Neural cell (in vitro differentiated cells): Measurements from ENCODE around the gene SEMA3F. TPM values are rescaled to one million over a fixed set of nuclear protein-coding genes. Genes with fewer than 3 reads are reported as not detected.

Source experiments
- H2AFZ ChIP-seq: fragments of 200-600, 300-800 bp; sonication (generic), shearing (Covaris generic); 2 replicates; pipeline ENCODE4 v1.6.0; 2014; ENCODE audit warnings: low read depth, mild to moderate bottlenecking, antibody characterized with exemption, low read length, moderate library complexity
- H3F3A ChIP-seq: fragments of 200-600 bp; shearing (Covaris generic); 2 replicates; pipeline ENCODE4 v1.6.1; 2016; ENCODE audit warnings: mild to moderate bottlenecking, moderate library complexity, mixed read lengths, antibody characterized with exemption, low read length; ENCODE audit not compliant: insufficient read depth, poor library complexity, severe bottlenecking
- H3K27ac ChIP-seq: fragments of 200-600, 300-800 bp; sonication (generic), shearing (Covaris generic); 2 replicates; pipeline ENCODE4 v1.5.1; 2014; ENCODE audit warnings: mild to moderate bottlenecking, low read length, moderate library complexity
- H3K27me3 ChIP-seq: fragments of 300-800, 200-600 bp; sonication (generic), shearing (Covaris generic); 2 replicates; pipeline ENCODE4 v1.6.0; 2014; ENCODE audit warnings: mild to moderate bottlenecking, low read depth, low read length, moderate library complexity; ENCODE audit not compliant: insufficient read depth
- H3K36me3 ChIP-seq: fragments of 300-800, 200-600 bp; sonication (generic), shearing (Covaris generic); 2 replicates; pipeline ENCODE4 v1.5.1; 2014; ENCODE audit warnings: mild to moderate bottlenecking, antibody characterized with exemption, low read length, moderate library complexity; ENCODE audit not compliant: insufficient read depth
- H3K4me2 ChIP-seq: fragments of 300-800, 200-600 bp; sonication (generic), shearing (Covaris generic); 2 replicates; pipeline ENCODE4 v1.6.0; 2014; ENCODE audit warnings: mild to moderate bottlenecking, low read length
- H3K4me3 ChIP-seq: fragments of 300-800, 200-600 bp; sonication (generic), shearing (Covaris generic); 2 replicates; pipeline ENCODE4 v1.5.1; 2014; ENCODE audit warnings: mild to moderate bottlenecking, low read length, moderate library complexity
- H3K79me2 ChIP-seq: fragments of 200-600 bp; shearing (Covaris generic); replicated peaks from 2 replicates; pipeline ENCODE4 v1.6.0; 2014; ENCODE audit warnings: mild to moderate bottlenecking, low read length, moderate library complexity; ENCODE audit not compliant: insufficient read depth
- H3K9ac ChIP-seq: fragments of 300-800, 200-600 bp; sonication (generic), shearing (Covaris generic); 2 replicates; pipeline ENCODE4 v1.6.1; 2016; ENCODE audit warnings: mild to moderate bottlenecking, low read length, mixed read lengths
- H3K9me2 ChIP-seq: fragments of 200-600 bp; shearing (Covaris generic); 2 replicates; pipeline ENCODE4 v1.6.1; 2016; ENCODE audit warnings: mild to moderate bottlenecking, low read length, mixed read lengths; ENCODE audit not compliant: insufficient read depth
- H3K9me3 ChIP-seq: fragments of 200-600, 300-800 bp; sonication (generic), shearing (Covaris generic); 2 replicates; pipeline ENCODE4 v1.6.1; 2016; ENCODE audit warnings: mild to moderate bottlenecking, mixed run types, low read length, moderate library complexity, mixed read lengths
- H4K20me1 ChIP-seq: fragments of 200-600 bp; shearing (Covaris generic); 2 replicates; pipeline ENCODE4 v1.6.1; 2016; ENCODE audit warnings: mild to moderate bottlenecking, mixed run types; ENCODE audit not compliant: insufficient read depth
- CTCF ChIP-seq: fragments of 450-650 bp; IDR thresholded peaks from 2 replicates; pipeline ENCODE4 v1.5.1; 2014; ENCODE audit warnings: antibody characterized with exemption, mild to moderate bottlenecking, moderate library complexity; ENCODE audit not compliant: poor library complexity, severe bottlenecking
- EP300 ChIP-seq: fragments of 450-650 bp; conservative IDR thresholded peaks from 2 replicates; pipeline ENCODE4 v1.6.1; 2014; ENCODE audit warnings: antibody characterized with exemption, mild to moderate bottlenecking, moderate library complexity; ENCODE audit not compliant: poor library complexity, severe bottlenecking
- EZH2 ChIP-seq: fragments of 200-600, 300-800 bp; shearing (Covaris generic), sonication (generic); IDR thresholded peaks from 2 replicates; pipeline ENCODE4 v1.6.1; 2014; ENCODE audit warnings: antibody characterized with exemption, low read length, borderline replicate concordance, mild to moderate bottlenecking; ENCODE audit not compliant: insufficient read depth, poor library complexity, severe bottlenecking
- MXI1 ChIP-seq: fragments of 450-650 bp; conservative IDR thresholded peaks from 2 replicates; pipeline ENCODE4 v1.6.1; 2014; ENCODE audit warnings: antibody characterized with exemption, mild to moderate bottlenecking; ENCODE audit not compliant: poor library complexity, severe bottlenecking
- POLR2AphosphoS5 ChIP-seq: IDR thresholded peaks from 2 replicates; pipeline ENCODE4 v1.6.1; 2012
- RAD21 ChIP-seq: fragments of 450-650 bp; conservative IDR thresholded peaks from 2 replicates; pipeline ENCODE4 v1.6.1; 2014; ENCODE audit warnings: antibody characterized with exemption, mild to moderate bottlenecking, moderate library complexity
- SMC3 ChIP-seq: fragments of 450-650 bp; conservative IDR thresholded peaks from 2 replicates; pipeline ENCODE4 v1.6.1; 2014; ENCODE audit warnings: antibody characterized with exemption, mild to moderate bottlenecking, moderate library complexity; ENCODE audit not compliant: poor library complexity
- TAF1 ChIP-seq: IDR thresholded peaks from 2 replicates; pipeline ENCODE4 v1.6.1; 2012; ENCODE audit warnings: low read depth
- polyA plus RNA-seq: library from polyadenylated mRNA; depleted of rRNA; stranded (reverse); fragments of >200 nt; gene quantifications from 2 replicates; pipeline ENCODE4 v1.2.3, GENCODE V29; 2014
- TF ChIP-seq, protein P1 (sequence below): IDR thresholded peaks from 2 replicates; pipeline ENCODE4 v1.6.1; 2012; ENCODE audit warnings: borderline replicate concordance

Gene SEMA3F
- polyA plus RNA-seq, 1 donor from 2014 or later: 17.0 TPM

- Histone ChIP-seq H3K4me3 (no peak overlapping the region), H3K9ac (no peak overlapping the region), H4K20me1 (no peaks in the 10 kb centered on the region), H3K4me2 (no peak overlapping the region), H3K9me2 (no peaks in the 10 kb centered on the region), H3K27ac (no peak overlapping the region), H3K9me3 (no peaks in the 10 kb centered on the region), H3F3A (no peaks in the 10 kb centered on the region), H3K36me3 (no peaks in the 10 kb centered on the region), H3K27me3 (peaks cover 2% of the 10 kb centered on the region), H3K79me2 (no peaks in the 10 kb centered on the region), H2AFZ (no peak overlapping the region)
- no peak for TF ChIP-seq TAF1
- no peak for TF ChIP-seq RAD21
- no peak for TF ChIP-seq SMC3
Observed at GRCh38 chr3:50211930-50212329, 56.8 kb downstream of the SEMA3F start.

DNA sequence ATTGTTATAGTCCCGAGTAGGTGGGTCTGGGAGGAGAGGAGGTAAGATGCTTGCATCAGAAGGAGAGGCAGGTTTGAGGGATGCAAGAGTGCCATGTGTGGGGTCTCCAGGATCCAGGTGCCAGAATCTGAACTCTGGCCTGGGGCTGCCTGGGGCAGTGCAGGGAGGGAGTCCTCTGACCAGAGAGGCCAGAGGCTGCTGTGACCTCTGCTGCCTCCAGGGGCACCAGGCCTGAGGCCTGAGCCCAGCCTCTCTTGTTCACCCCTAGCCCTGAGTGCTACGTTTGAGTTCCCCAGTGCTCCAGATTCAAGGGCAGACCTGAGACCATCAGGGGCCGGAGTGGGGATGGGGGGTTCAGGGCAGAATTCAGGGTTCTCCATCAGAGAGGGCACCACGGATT is 57.4 kb downstream of the SEMA3F start:
- H2AFZ ChIP-seq: no peak overlapping the region
- H3K4me2 ChIP-seq: no peak overlapping the region
- no peaks in the 10 kb centered on the region for H3K36me3 ChIP-seq
- H4K20me1 ChIP-seq: no peaks in the 10 kb centered on the region
- no peak overlapping the region for H3K27ac ChIP-seq
- no peaks in the 10 kb centered on the region for H3K9me2 ChIP-seq
- no peak overlapping the region for H3K4me3 ChIP-seq
- H3K9me3 ChIP-seq: no peaks in the 10 kb centered on the region
- no peaks in the 10 kb centered on the region for H3K79me2 ChIP-seq
- no peaks in the 10 kb centered on the region for H3F3A ChIP-seq
- H3K27me3 ChIP-seq: no peaks in the 10 kb centered on the region
- no peak overlapping the region for H3K9ac ChIP-seq
- TF ChIP-seq RAD21 (no peak), TAF1 (no peak), SMC3 (no peak), CTCF (no peak), MXI1 (no peak), EZH2 (no peak), EP300 (no peak), POLR2AphosphoS5 (no peak)
- TF ChIP-seq, protein P1, sequence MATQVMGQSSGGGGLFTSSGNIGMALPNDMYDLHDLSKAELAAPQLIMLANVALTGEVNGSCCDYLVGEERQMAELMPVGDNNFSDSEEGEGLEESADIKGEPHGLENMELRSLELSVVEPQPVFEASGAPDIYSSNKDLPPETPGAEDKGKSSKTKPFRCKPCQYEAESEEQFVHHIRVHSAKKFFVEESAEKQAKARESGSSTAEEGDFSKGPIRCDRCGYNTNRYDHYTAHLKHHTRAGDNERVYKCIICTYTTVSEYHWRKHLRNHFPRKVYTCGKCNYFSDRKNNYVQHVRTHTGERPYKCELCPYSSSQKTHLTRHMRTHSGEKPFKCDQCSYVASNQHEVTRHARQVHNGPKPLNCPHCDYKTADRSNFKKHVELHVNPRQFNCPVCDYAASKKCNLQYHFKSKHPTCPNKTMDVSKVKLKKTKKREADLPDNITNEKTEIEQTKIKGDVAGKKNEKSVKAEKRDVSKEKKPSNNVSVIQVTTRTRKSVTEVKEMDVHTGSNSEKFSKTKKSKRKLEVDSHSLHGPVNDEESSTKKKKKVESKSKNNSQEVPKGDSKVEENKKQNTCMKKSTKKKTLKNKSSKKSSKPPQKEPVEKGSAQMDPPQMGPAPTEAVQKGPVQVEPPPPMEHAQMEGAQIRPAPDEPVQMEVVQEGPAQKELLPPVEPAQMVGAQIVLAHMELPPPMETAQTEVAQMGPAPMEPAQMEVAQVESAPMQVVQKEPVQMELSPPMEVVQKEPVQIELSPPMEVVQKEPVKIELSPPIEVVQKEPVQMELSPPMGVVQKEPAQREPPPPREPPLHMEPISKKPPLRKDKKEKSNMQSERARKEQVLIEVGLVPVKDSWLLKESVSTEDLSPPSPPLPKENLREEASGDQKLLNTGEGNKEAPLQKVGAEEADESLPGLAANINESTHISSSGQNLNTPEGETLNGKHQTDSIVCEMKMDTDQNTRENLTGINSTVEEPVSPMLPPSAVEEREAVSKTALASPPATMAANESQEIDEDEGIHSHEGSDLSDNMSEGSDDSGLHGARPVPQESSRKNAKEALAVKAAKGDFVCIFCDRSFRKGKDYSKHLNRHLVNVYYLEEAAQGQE: no peak

DNA sequence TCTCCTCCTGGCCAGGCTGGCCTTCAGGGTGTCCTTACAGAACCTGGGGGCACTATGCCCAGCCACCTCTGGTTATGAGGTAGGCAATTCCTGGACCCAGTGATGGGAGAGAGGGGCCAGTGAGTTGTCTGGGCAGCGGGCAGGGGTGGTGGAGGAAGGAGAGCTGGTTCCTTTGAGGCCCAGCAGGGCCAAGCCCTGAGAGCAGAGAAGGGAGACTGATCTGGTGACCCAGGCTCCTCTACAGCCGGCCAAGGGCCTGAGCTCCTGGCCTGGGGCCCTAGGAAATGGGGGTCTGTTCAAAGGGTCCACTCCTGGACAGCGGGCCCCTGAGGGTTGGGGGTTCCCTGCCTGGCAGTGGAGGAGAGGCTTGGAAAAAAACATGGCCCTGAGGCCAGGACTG is 57.8 kb downstream of the SEMA3F start:
- Histone ChIP-seq H3K36me3 (no peaks in the 10 kb centered on the region), H3K79me2 (no peaks in the 10 kb centered on the region), H4K20me1 (no peaks in the 10 kb centered on the region), H3K9me2 (no peaks in the 10 kb centered on the region), H3K4me3 (no peak overlapping the region), H3K27me3 (no peaks in the 10 kb centered on the region), H3F3A (no peaks in the 10 kb centered on the region), H3K9me3 (no peaks in the 10 kb centered on the region), H3K9ac (no peak overlapping the region), H3K4me2 (no peak overlapping the region), H3K27ac (no peak overlapping the region), H2AFZ (no peak overlapping the region)
- TF ChIP-seq EZH2: no peak
- no peak for TF ChIP-seq MXI1
- no peak for TF ChIP-seq CTCF
